ENCODE measurements around the gene FAM193B. TPM values are rescaled to one million over a fixed set of nuclear protein-coding genes. Genes with fewer than 3 reads are reported as not detected.
A peak's percentile ranks its signal among the peaks of the same experiment; 100 is the strongest.
"Not testable (repeated sequence)": the region's sequence is repeated elsewhere in the genome, so short reads cannot be mapped to it uniquely, and the experiment has no call there.

FAM193B gene
- total RNA-seq, 1 donor from 2014 or later: 165 TPM

GRCh38 chr5:177576169-177576568 lies 21.8 kb upstream of the FAM193B start:
- peaks cover 4% of the 10 kb centered on the region for H3K4me1 Mint-ChIP-seq (ENCODE audit: low read depth)
- H3K9me3 Mint-ChIP-seq (ENCODE audit: low read depth): no peaks in the 10 kb centered on the region
- H3K36me3 Mint-ChIP-seq (ENCODE audit: insufficient read depth): no peaks in the 10 kb centered on the region
- H3K4me3 Mint-ChIP-seq (ENCODE audit: low read depth): no peak overlapping the region
- DNase-seq (ENCODE audit: low spot score, unreplicated experiment): no peak
- H3K27me3 Mint-ChIP-seq: peaks cover 21% of the 10 kb centered on the region
- TF ChIP-seq, protein P1, sequence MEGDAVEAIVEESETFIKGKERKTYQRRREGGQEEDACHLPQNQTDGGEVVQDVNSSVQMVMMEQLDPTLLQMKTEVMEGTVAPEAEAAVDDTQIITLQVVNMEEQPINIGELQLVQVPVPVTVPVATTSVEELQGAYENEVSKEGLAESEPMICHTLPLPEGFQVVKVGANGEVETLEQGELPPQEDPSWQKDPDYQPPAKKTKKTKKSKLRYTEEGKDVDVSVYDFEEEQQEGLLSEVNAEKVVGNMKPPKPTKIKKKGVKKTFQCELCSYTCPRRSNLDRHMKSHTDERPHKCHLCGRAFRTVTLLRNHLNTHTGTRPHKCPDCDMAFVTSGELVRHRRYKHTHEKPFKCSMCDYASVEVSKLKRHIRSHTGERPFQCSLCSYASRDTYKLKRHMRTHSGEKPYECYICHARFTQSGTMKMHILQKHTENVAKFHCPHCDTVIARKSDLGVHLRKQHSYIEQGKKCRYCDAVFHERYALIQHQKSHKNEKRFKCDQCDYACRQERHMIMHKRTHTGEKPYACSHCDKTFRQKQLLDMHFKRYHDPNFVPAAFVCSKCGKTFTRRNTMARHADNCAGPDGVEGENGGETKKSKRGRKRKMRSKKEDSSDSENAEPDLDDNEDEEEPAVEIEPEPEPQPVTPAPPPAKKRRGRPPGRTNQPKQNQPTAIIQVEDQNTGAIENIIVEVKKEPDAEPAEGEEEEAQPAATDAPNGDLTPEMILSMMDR (IDR thresholded peaks at IDR 0.05; ENCODE audit: unreplicated experiment): peak; percentile 6
- H3K27ac Mint-ChIP-seq: no peak overlapping the region

- Mint-ChIP-seq H3K27me3 (peaks cover 21% of the 10 kb centered on the region), H3K27ac (no peak overlapping the region), H3K36me3 (ENCODE audit: insufficient read depth) (no peaks in the 10 kb centered on the region), H3K4me3 (ENCODE audit: low read depth) (no peak overlapping the region), H3K9me3 (ENCODE audit: low read depth) (no peaks in the 10 kb centered on the region), H3K4me1 (ENCODE audit: low read depth) (peaks cover 4% of the 10 kb centered on the region)
- TF ChIP-seq, protein P1 (IDR thresholded peaks at IDR 0.05; ENCODE audit: unreplicated experiment): no peak
- DNase-seq (ENCODE audit: low spot score, unreplicated experiment): no peak
Measured at GRCh38 chr5:177575488-177575887, 21.1 kb upstream of the FAM193B start.

DNA sequence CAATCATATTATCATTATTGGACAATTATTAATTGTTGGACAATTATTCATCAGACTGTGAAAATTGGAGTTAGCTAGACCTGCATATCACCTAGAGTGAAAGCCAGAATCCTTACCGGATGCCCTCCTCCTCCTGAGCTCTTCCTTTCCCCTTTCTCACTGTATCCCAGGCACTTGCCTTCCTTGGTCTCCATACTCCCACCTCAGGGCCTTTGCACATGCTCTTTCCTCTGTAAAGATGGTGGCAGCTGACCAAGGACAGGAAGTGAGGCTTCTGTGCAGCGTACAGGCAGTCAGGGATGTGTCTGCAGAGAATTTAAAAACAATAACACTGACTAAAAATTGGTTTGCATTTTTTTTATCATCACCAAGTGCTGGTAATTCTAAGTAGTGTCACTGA lies 15.5 kb upstream of the FAM193B start:
- TF ChIP-seq, protein P1 (IDR thresholded peaks at IDR 0.05; ENCODE audit: unreplicated experiment): no peak
- DNase-seq (ENCODE audit: low spot score, unreplicated experiment): no peak

GRCh38 chr5:177568326-177568725 lies 14.0 kb upstream of the FAM193B start:
- H3K4me3 Mint-ChIP-seq (ENCODE audit: low read depth): no peak overlapping the region
- no peak overlapping the region for H3K27ac Mint-ChIP-seq
- TF ChIP-seq, protein P1 (IDR thresholded peaks at IDR 0.05; ENCODE audit: unreplicated experiment): no peak
- no peaks in the 10 kb centered on the region for H3K9me3 Mint-ChIP-seq (ENCODE audit: low read depth)
- no peak for DNase-seq (ENCODE audit: low spot score, unreplicated experiment)
- H3K36me3 Mint-ChIP-seq (ENCODE audit: insufficient read depth): no peaks in the 10 kb centered on the region
- H3K4me1 Mint-ChIP-seq (ENCODE audit: low read depth): peaks cover 7% of the 10 kb centered on the region
- H3K27me3 Mint-ChIP-seq: peaks cover 3% of the 10 kb centered on the region

More for the DNA sequence above, 15.5 kb upstream of the FAM193B start:
- H3K4me1 Mint-ChIP-seq (ENCODE audit: low read depth): peaks cover 7% of the 10 kb centered on the region
- no peaks in the 10 kb centered on the region for H3K9me3 Mint-ChIP-seq (ENCODE audit: low read depth)
- H3K27ac Mint-ChIP-seq: no peak overlapping the region
- H3K36me3 Mint-ChIP-seq (ENCODE audit: insufficient read depth): no peaks in the 10 kb centered on the region
- peaks cover 10% of the 10 kb centered on the region for H3K27me3 Mint-ChIP-seq
- H3K4me3 Mint-ChIP-seq (ENCODE audit: low read depth): no peak overlapping the region

DNA sequence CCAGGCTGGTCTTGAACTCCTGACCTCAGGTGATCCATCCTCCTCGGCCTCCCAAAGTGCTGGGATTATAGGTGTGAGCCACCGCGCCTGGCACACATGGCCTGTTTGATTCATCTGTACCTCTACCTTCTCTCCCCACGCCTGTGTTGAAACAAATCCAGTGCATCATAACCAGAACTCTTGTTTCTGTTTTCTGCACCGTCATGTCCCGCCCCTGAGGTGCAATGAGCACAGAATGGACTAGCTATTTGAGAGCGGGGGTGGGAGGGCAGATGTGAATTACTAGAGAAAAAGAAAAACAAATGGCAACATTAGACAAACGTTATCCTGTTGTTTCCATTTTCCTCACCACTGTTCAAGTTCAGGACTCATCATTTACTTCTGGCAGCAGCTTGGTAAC lies 10.7 kb upstream of the FAM193B start:
- TF ChIP-seq, protein P1 (IDR thresholded peaks at IDR 0.05; ENCODE audit: unreplicated experiment): no peak
- peaks cover 3% of the 10 kb centered on the region for H3K27me3 Mint-ChIP-seq
- H3K27ac Mint-ChIP-seq: no peak overlapping the region
- peaks cover 6% of the 10 kb centered on the region for H3K9me3 Mint-ChIP-seq (ENCODE audit: low read depth)
- peaks cover 7% of the 10 kb centered on the region for H3K4me1 Mint-ChIP-seq (ENCODE audit: low read depth)
- H3K4me3 Mint-ChIP-seq (ENCODE audit: low read depth): no peak overlapping the region
- peaks cover 2% of the 10 kb centered on the region for H3K36me3 Mint-ChIP-seq (ENCODE audit: insufficient read depth)
- DNase-seq (ENCODE audit: low spot score, unreplicated experiment): no peak

- DNase-seq (ENCODE audit: low spot score, unreplicated experiment); H3K36me3 Mint-ChIP-seq (ENCODE audit: insufficient read depth); H3K9me3 Mint-ChIP-seq (ENCODE audit: low read depth); H3K27me3 Mint-ChIP-seq: not testable (repeated sequence)
- Mint-ChIP-seq H3K4me1 (ENCODE audit: low read depth) (peaks cover 19% of the 10 kb centered on the region), H3K27ac (peak overlapping the region; percentile 94), H3K4me3 (ENCODE audit: low read depth) (peak overlapping the region; percentile 24)
Measured at GRCh38 chr5:177559446-177559941, 5.1 kb upstream of the FAM193B start.
